B cell (primary cell): ENCODE data around the gene ARHGAP40.

Source experiments
- EZH2 ChIP-seq: IDR thresholded peaks from 2 replicates; pipeline ENCODE4 v1.6.1; 2012; ENCODE audit warnings: borderline replicate concordance, low read depth, mild to moderate bottlenecking, moderate library complexity, low read length; ENCODE audit not compliant: insufficient read depth, poor library complexity, severe bottlenecking
- TF ChIP-seq, protein P1 (sequence below): fragments of 200-600 bp; IDR thresholded peaks from one replicate; pipeline ENCODE4 v1.8.0; 2022; ENCODE audit warnings: antibody characterized with exemption, mild to moderate bottlenecking

DNA sequence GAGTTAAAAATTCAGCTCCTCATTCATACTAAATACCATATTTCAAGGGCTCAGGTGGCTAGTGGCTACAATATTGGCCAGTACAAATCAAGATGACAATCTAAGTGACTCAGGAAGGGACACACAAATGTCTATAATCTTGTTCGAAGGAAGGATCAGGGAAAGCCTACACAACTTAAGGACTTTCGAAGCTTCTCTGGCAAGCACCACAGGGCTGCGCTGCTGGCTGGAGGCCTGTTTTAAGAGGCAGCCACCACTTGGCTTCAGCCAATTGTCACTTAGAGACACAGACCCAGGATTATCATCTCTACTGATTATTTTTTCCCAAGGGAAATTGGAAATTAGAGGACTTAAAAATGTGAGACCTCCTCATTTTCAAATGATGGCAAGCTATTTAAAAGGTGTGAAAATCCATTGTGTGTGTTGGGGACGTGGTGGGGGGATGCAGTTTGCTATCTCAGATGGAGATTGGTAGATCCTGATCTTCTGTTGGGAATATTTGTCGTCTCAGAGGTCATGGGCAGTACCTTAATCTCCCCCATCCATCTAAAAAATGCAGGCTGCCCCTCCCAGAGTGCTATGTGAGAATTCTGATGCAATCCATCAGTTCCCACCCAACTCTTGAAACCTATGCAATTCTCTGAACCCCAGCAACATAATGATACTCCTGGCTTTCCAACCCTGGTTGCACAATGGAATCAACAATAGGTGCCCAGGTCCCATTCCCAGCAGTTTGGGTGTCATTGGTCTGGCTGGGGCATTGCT lies 11.3 kb downstream of the ARHGAP40 start:
- TF ChIP-seq, protein P1, sequence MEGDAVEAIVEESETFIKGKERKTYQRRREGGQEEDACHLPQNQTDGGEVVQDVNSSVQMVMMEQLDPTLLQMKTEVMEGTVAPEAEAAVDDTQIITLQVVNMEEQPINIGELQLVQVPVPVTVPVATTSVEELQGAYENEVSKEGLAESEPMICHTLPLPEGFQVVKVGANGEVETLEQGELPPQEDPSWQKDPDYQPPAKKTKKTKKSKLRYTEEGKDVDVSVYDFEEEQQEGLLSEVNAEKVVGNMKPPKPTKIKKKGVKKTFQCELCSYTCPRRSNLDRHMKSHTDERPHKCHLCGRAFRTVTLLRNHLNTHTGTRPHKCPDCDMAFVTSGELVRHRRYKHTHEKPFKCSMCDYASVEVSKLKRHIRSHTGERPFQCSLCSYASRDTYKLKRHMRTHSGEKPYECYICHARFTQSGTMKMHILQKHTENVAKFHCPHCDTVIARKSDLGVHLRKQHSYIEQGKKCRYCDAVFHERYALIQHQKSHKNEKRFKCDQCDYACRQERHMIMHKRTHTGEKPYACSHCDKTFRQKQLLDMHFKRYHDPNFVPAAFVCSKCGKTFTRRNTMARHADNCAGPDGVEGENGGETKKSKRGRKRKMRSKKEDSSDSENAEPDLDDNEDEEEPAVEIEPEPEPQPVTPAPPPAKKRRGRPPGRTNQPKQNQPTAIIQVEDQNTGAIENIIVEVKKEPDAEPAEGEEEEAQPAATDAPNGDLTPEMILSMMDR: no peak
- no peak for TF ChIP-seq EZH2
